ENCODE results near the gene AKAIN1.

The AKAIN1 gene

DNA sequence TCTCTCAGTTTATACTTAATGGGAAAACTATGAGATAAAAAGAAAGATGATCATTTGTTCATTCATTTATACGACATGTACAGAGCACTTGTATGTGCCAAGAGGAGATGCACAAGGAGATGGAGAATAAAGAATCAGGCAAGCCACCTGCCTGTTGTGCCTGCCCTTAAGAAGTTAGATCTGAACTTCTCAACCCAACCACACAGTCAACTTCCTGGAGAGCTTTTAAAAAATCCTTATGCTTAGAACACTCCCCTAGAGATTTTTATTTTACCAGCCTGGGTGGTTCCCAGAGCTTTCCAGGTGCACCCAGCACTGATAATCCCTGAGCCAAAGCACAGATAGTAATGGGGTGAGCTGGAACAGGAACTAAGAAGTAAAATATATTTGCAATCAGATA, 18.5 kb downstream of the AKAIN1 start:
- Mint-ChIP-seq H3K27ac (no peak overlapping the region), H3K27me3 (ENCODE audit: low read depth) (peaks cover 4% of the 10 kb centered on the region), H3K36me3 (ENCODE audit: low read depth) (no peaks in the 10 kb centered on the region), H3K9me3 (no peaks in the 10 kb centered on the region), H3K4me3 (no peak overlapping the region), H3K4me1 (ENCODE audit: low read depth) (peaks cover 2% of the 10 kb centered on the region)

DNA sequence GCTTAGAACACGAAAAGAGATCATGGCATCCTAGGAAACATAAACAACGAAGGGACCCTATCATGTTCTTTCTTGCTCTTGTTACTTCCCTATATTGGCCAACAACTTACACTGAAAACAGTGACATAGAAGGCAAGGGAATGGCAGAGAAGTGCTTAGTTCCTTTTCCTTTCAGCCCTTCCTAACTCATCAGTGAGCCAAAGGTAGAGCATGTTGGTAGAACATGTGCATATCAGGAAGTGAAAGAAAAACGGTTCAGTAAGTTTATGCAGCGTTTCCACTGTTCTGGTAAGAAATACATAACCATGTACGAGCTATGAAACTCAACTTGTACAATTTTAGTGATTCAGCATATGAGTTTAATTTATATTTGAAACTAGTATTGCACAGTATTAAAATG, 21.7 kb downstream of the AKAIN1 start:
- H3K9me3 Mint-ChIP-seq = peaks cover 11% of the 10 kb centered on the region
- H3K4me3 Mint-ChIP-seq = no peak overlapping the region
- H3K36me3 Mint-ChIP-seq (ENCODE audit: low read depth) = no peaks in the 10 kb centered on the region
- no peaks in the 10 kb centered on the region for H3K4me1 Mint-ChIP-seq (ENCODE audit: low read depth)
- no peak overlapping the region for H3K27ac Mint-ChIP-seq
- H3K27me3 Mint-ChIP-seq (ENCODE audit: low read depth) = no peaks in the 10 kb centered on the region

DNA sequence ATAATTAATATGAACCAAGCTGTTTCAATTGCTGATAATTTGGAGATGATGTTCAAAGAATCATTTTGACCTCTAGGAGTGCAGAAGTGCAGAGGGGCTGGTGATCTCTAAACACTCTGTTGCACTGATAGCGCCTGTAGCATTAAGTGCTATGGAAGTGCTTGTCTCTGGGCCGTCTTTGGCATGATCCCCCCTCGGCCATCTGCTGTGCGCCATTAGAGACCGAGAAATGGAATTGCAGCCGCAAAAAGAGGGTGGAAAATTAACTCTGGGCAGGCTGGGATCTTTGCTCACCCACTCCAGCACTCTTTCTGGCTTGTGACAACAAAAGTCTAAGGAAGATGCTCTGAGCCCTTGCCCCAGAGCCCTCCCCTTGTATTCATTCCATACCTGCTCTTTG, 23.4 kb downstream of the AKAIN1 start:
- H3K36me3 Mint-ChIP-seq (ENCODE audit: low read depth) = no peaks in the 10 kb centered on the region
- H3K9me3 Mint-ChIP-seq = peaks cover 11% of the 10 kb centered on the region
- no peaks in the 10 kb centered on the region for H3K27me3 Mint-ChIP-seq (ENCODE audit: low read depth)
- H3K4me3 Mint-ChIP-seq = no peak overlapping the region
- H3K27ac Mint-ChIP-seq = no peak overlapping the region
- no peaks in the 10 kb centered on the region for H3K4me1 Mint-ChIP-seq (ENCODE audit: low read depth)

DNA sequence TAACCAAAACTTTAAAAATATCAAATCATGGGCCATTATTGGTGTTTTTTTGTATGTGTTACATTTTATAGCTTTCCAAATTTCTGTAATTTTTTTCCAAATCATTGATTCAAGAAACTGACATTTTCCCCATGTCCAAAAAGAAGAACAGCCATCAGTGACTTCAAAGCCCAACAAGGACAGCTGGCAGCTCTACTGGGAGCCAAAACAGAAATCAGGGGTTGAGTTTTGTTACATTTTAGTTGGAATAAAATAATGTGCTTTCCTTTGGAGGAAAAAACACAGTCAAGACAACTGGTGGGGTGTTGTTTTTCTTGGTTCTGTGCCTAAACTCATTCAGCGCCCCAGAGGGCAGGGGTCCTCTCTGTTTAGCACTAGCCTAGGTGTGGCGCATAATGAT, 23.8 kb downstream of the AKAIN1 start:
- H3K36me3 Mint-ChIP-seq (ENCODE audit: low read depth) = no peaks in the 10 kb centered on the region
- no peaks in the 10 kb centered on the region for H3K27me3 Mint-ChIP-seq (ENCODE audit: low read depth)
- H3K9me3 Mint-ChIP-seq = peaks cover 11% of the 10 kb centered on the region
- H3K4me3 Mint-ChIP-seq = no peak overlapping the region
- H3K4me1 Mint-ChIP-seq (ENCODE audit: low read depth) = peaks cover 2% of the 10 kb centered on the region
- H3K27ac Mint-ChIP-seq = no peak overlapping the region

DNA sequence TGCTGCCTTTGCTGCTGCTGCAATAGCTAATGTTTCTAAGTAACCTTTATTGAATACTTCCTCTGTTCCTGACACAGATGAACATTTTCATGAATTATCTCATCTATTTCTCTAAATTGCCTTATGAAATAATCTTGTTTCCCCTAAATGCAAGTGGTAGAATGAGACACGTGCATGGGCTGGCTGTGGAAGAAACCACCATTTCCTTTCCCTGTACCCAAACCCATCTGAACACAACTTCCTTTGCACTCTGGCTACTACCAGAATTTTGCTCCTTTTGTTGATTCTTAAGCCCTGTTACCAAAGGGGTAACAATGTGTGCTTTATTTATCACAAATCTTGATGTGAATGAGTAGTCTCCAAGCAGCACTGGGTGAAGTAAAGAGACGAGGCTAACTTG, 29.2 kb downstream of the AKAIN1 start:
- no peaks in the 10 kb centered on the region for H3K27me3 Mint-ChIP-seq (ENCODE audit: low read depth)
- no peaks in the 10 kb centered on the region for H3K36me3 Mint-ChIP-seq (ENCODE audit: low read depth)
- H3K4me1 Mint-ChIP-seq (ENCODE audit: low read depth) = peaks cover 10% of the 10 kb centered on the region
- H3K9me3 Mint-ChIP-seq = peaks cover 11% of the 10 kb centered on the region
- H3K4me3 Mint-ChIP-seq = peak overlapping the region; percentile 15
- no peak overlapping the region for H3K27ac Mint-ChIP-seq

DNA sequence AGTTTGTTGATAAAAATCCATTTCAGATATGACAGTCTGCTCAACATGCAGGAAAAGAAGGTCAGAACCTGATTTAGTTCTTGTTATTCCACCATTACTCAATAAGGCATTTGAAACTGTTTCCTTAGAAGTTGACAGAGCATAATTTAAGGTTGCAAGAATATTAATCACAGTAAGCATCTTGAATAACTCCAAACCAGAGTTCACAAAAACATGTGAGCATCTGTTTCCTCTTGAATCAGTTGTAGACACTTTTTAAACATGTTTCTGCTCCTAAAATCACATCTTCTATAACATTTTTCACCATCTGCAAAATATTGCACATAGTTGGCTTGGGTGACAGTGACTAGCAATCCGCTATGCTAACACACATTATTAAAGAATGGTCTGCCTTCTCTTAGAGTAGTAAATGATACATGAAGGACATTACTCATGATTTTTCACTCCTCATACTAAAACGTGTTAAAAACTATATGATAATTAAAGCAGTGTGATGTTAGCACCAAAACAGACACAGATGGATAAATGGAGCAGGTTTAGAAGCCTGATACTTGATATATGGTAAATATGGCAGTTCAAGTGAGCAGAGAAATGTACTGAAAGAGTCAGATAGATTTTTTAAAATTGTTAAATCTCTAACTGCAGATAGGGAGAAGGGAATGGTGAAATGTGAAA, 30.3 kb downstream of the AKAIN1 start:
- Mint-ChIP-seq H3K27ac (no peak overlapping the region), H3K4me3 (no peak overlapping the region), H3K36me3 (ENCODE audit: low read depth) (no peaks in the 10 kb centered on the region), H3K27me3 (ENCODE audit: low read depth) (no peaks in the 10 kb centered on the region), H3K9me3 (peaks cover 8% of the 10 kb centered on the region), H3K4me1 (ENCODE audit: low read depth) (peaks cover 10% of the 10 kb centered on the region)

DNA sequence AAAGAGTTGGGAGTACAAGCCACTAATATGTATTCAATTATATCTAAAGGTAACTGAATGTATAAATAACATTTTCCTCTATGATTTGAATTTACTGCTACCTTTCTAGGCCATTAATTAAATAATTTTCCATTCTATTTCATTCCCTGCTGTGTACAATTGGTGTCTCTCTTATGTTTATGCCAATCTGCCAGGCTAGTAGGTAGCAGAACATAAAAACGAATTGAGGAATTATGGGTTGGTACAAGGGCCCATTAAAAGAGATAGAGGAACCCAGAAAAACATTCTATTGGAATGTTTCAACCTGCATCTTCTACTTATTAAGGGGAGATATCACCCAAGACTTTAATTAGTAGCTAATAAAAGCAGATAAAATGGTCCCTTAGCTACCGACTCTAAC, 32.2 kb downstream of the AKAIN1 start:
- Mint-ChIP-seq H3K4me3 (no peak overlapping the region), H3K27me3 (ENCODE audit: low read depth) (no peaks in the 10 kb centered on the region), H3K36me3 (ENCODE audit: low read depth) (no peaks in the 10 kb centered on the region), H3K9me3 (no peaks in the 10 kb centered on the region), H3K27ac (no peak overlapping the region), H3K4me1 (ENCODE audit: low read depth) (peaks cover 10% of the 10 kb centered on the region)

DNA sequence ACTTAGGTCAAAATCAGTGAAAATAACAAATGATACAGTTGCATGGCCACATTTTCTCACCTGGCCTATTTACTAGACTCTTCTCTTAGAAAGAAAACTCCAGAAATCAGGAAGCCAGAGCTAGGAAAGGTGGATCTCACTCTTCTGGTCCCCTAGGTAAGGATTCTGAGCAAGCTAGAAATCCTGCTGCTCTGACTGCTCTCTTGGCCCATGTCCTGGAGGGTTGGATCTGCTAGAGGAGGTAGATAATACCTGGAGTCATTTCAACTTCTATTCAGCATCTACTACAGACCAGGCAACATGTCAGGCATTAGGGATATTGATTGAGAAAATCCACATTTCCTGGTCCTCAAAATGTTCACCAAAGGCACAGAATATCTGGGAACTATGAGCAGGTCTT, 34.9 kb downstream of the AKAIN1 start:
- Mint-ChIP-seq H3K27me3 (ENCODE audit: low read depth) (no peaks in the 10 kb centered on the region), H3K36me3 (ENCODE audit: low read depth) (no peaks in the 10 kb centered on the region), H3K4me3 (no peak overlapping the region), H3K4me1 (ENCODE audit: low read depth) (peaks cover 5% of the 10 kb centered on the region), H3K27ac (no peak overlapping the region), H3K9me3 (no peaks in the 10 kb centered on the region)

DNA sequence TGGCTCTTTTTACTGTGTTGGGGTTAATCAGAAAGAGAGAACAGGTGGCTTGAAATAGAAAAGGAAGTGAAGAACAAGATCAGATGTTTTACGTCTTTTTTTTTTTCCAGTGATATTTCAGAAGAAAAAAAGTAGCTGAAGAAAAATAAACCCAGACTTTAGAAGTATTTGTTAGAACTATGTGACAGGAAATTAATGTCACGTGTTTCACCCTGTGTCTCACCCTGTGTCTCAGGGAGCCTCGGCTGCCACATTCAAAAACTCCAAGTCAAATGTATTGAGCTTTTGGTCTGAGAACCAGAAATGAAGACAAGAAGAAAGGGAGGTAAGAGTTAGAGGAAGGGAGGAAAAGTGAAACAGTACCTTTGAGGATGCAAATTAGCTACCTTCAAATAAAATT, 38.0 kb downstream of the AKAIN1 start:
- Mint-ChIP-seq H3K27me3 (ENCODE audit: low read depth) (no peaks in the 10 kb centered on the region), H3K4me3 (no peak overlapping the region), H3K4me1 (ENCODE audit: low read depth) (peaks cover 3% of the 10 kb centered on the region), H3K27ac (no peak overlapping the region), H3K9me3 (no peaks in the 10 kb centered on the region), H3K36me3 (ENCODE audit: low read depth) (no peaks in the 10 kb centered on the region)

DNA sequence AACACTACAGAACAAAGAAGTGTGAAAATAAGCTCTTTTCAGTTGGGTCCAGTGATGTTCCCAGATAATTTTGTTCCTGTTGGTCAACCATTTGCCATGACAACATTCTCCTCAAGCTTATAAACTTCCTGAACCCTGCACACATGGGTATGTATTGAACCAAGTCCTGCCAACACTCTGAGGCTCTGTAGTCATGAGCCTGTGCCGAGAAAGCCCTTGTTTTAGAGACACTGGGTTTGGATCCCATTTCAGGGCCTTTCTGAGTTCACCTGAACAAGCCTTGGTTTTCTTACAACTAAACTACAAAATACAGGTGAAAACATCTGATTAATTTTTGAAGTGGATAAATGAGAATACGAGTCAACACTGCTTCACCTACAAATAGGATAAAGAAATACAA, 38.5 kb downstream of the AKAIN1 start:
- Mint-ChIP-seq H3K4me3 (no peak overlapping the region), H3K27me3 (ENCODE audit: low read depth) (no peaks in the 10 kb centered on the region), H3K27ac (no peak overlapping the region), H3K36me3 (ENCODE audit: low read depth) (no peaks in the 10 kb centered on the region), H3K4me1 (ENCODE audit: low read depth) (peaks cover 3% of the 10 kb centered on the region), H3K9me3 (no peaks in the 10 kb centered on the region)

DNA sequence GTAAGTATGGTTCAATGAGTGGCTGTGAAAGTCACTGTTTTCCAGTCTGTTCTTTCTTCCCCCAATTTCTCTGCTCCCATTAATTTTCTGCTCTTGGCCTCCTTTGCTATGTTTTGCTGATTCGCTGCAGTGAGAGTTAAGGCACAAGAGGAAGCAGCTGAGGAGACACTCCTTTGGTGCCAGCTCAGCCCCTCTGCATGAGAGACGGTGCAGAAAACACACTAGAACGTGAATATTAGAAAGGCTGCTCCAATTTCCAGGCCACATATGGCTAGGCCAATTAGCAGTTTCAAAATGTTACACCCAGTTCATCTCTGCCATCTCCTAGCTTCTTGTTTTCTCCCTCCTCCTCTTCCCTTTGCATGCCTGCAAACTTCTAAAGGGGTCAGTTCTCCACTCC, 38.9 kb downstream of the AKAIN1 start:
- no peak overlapping the region for H3K4me3 Mint-ChIP-seq
- no peaks in the 10 kb centered on the region for H3K9me3 Mint-ChIP-seq
- peaks cover 3% of the 10 kb centered on the region for H3K4me1 Mint-ChIP-seq (ENCODE audit: low read depth)
- no peaks in the 10 kb centered on the region for H3K36me3 Mint-ChIP-seq (ENCODE audit: low read depth)
- H3K27me3 Mint-ChIP-seq (ENCODE audit: low read depth) = no peaks in the 10 kb centered on the region
- H3K27ac Mint-ChIP-seq = no peak overlapping the region

DNA sequence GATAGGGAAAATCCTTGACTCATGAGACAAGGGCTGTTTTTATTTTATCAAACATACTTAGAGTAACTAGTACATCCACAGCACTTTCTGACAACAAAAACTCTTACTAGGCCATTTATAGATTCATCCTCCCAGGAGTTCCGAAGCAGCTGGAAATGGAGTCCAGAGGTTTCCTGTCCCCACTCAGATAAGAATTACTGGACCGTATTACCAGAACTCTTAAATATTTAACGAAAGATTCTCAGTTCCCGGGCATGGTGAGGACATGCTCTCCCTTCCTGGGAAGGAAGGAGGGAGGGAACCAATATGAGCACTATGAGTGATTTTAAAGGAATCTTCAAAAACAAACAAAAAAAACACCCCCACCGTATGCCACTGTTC, 41.2 kb downstream of the AKAIN1 start:
- no peaks in the 10 kb centered on the region for H3K9me3 Mint-ChIP-seq
- peaks cover 3% of the 10 kb centered on the region for H3K4me1 Mint-ChIP-seq (ENCODE audit: low read depth)
- no peak overlapping the region for H3K4me3 Mint-ChIP-seq
- H3K36me3 Mint-ChIP-seq (ENCODE audit: low read depth) = no peaks in the 10 kb centered on the region
- H3K27me3 Mint-ChIP-seq (ENCODE audit: low read depth) = no peaks in the 10 kb centered on the region
- no peak overlapping the region for H3K27ac Mint-ChIP-seq

DNA sequence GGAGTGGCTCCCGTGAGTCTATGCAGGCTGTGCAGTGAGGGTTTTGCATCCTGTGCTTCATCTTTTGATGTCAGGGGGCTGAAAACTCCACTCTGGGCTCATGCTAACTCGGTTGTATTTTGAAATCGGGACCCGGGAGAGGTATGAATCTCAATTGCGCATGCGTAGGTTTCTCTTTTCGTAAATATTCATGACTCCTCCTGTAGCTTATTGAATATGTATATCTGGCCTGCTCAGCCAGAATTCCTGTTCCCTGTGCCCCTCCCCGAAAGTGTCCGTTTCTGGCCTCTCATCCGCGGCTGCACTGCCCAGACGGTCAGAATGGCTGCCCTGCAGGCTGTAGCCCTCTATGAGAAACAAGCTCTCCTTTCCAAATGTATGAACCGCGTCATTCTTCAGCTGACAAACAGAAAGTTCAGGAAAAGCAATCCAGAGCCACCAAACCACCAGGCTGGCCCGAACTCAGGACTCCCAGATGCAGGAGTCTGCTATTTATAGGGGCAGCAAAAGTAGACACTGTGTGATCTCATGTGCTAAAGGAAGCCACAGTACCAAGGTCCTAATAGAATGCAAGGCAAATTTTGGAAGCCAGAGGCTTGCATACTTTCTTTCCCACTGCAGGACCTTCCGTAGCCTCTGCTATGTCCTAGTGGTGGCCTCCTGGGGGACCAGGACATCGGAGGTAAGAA, 41.7 kb downstream of the AKAIN1 start:
- Mint-ChIP-seq H3K4me1 (ENCODE audit: low read depth) (peaks cover 3% of the 10 kb centered on the region), H3K9me3 (no peaks in the 10 kb centered on the region), H3K36me3 (ENCODE audit: low read depth) (no peaks in the 10 kb centered on the region), H3K27ac (no peak overlapping the region), H3K27me3 (ENCODE audit: low read depth) (no peaks in the 10 kb centered on the region), H3K4me3 (no peak overlapping the region)

DNA sequence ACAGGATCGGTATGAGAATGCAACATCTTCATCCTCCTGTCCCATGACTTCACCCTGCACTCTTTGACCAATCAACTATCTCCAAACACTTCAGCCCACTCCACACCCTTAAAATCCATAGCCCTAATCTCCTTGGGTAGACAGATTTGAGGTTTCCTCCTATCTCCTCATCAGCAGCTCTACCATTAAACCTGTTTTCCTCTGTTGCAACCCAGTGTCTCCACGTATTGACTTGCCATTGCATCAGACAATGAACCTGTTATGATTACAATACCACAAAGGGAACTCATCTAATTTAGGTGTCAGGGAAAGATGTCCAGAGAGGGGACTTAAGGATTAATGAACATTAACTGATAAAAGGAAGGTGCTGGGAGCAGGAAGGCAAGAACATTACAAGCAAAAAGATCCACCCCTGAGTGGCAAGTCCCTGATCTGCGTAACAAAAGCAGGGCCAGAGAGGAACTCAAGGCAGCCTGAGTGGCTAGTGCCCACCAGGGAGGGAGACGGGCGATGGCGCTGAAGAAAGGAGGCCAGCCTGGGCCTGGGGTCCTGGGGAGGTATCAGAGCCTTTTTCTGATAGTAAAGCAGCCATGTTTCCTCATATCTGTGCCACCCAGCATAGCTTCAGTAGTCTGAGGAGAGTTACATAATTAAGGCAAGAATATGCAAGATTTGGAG, 44.6 kb downstream of the AKAIN1 start:
- no peaks in the 10 kb centered on the region for H3K27me3 Mint-ChIP-seq (ENCODE audit: low read depth)
- H3K27ac Mint-ChIP-seq = no peak overlapping the region
- no peaks in the 10 kb centered on the region for H3K36me3 Mint-ChIP-seq (ENCODE audit: low read depth)
- H3K4me1 Mint-ChIP-seq (ENCODE audit: low read depth) = no peaks in the 10 kb centered on the region
- H3K9me3 Mint-ChIP-seq = no peaks in the 10 kb centered on the region
- no peak overlapping the region for H3K4me3 Mint-ChIP-seq

DNA sequence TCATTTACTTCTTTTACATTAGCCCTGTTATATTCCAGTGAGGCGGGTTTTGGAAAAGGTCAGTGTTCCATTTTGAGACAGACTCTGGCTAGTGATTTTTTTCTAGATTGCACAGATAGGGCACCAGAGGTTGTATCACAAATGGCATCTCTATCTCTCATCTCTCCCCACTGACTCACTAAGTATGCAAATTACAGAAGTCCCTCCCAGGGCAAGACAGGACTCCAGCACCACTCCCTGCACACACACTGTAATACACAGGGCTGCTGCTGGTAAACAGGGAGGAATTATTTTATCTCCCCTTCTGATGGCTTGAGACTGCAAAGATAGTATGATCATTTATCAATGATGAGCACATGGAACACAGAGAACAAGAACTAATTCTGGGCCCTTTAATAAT, 46.2 kb downstream of the AKAIN1 start:
- Mint-ChIP-seq H3K36me3 (ENCODE audit: low read depth) (no peaks in the 10 kb centered on the region), H3K4me3 (no peak overlapping the region), H3K9me3 (no peaks in the 10 kb centered on the region), H3K27me3 (ENCODE audit: low read depth) (no peaks in the 10 kb centered on the region), H3K4me1 (ENCODE audit: low read depth) (peaks cover 3% of the 10 kb centered on the region), H3K27ac (no peak overlapping the region)
